HG03139 (cell line): ENCODE measurements around the gene PADI3.
"Not testable (repeated sequence)": the region's sequence is repeated elsewhere in the genome, so short reads cannot be mapped to it uniquely, and the experiment has no call there.

Experiments used
- ATAC-seq: cut with Tn5 transposase; IDR thresholded peaks from one replicate; pipeline ENCODE4 v1.9.1; 2021; ENCODE audit not compliant: unreplicated experiment

The PADI3 gene

DNA sequence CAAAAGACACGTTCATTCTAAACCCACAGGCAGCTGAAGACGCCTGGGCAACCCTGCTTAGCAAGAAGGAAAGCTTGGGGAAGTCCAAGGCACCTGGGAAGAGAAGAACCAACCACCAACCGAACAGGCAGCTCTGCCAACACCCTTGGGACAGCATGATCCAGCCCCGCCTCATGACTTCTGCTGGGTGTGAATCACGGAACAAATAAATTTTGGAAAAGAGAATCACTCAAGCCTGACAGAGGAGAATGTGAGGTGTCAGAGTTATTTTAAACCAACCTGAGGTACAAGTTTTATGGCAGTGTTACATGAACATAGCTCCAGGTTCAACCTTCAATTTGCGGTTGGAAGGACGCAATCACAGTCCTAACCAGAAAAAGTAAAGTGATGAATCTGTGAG, 49.1 kb downstream of the PADI3 start:
- no peak for ATAC-seq

DNA sequence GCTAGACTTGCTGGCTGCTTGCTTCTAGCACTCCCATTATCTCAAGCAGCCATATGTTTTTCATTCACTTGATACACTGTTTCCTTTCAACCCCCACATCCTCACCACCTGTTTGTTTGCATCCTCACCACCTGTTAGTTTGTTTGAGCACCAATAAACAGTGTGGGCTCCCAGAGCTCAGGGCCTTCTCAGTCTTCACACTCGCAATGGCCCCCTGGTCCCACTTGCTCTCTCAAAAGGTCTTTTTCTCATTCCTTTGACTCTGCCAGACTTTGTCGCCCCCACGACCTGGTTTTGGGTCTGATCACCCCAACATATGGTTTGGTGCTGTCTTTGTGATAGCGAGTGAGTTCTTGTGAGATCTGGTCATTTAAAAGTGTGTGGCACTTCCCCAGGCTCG, 52.9 kb downstream of the PADI3 start:
- ATAC-seq = no peak

- ATAC-seq = no peak
Measured at GRCh38 chr1:17304151-17304825, 55.4 kb downstream of the PADI3 start.

GRCh38 chr1:17304826-17305175, 55.9 kb downstream of the PADI3 start:
- ATAC-seq = no peak

GRCh38 chr1:17305576-17306095, 56.7 kb downstream of the PADI3 start:
- ATAC-seq = no peak

DNA sequence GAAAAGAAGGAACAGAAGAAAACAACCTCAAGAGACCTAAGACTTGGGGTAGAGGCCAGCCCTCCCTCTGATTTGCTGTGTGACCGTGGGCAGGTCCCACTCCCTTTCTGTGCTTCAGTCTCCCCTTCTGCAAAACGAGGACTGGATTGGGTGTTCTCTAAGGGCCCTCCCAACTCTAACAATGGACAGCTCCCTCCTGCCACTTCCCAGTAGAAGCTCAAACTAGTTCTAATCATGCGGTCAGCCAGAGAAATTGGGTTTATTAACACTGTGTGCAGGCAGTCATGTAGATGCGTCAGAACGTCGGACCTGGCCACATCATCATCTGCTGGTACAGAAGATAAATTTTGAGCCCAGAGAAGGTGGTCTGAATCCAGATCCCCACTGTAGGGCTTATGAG, 57.5 kb downstream of the PADI3 start:
- ATAC-seq = no peak

DNA sequence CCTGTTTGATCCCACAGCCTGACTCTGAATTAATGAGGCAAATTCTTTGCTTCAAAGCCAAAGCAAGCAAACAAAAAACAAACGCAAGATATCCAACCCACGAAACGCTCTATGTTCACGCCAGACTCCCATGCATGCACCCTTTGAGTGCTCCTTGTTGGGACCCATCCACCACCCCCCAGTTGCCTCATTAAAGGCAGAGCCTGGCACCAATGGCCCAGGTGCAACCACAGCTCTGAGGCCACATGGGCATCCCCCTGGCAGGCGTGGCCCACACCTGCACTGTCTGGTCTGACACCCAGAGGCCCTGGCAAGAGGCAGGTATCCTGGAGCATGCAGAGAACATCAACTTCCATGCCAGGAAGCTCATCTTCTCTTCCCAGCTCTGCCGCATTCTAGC, 58.0 kb downstream of the PADI3 start:
- ATAC-seq = no peak

DNA sequence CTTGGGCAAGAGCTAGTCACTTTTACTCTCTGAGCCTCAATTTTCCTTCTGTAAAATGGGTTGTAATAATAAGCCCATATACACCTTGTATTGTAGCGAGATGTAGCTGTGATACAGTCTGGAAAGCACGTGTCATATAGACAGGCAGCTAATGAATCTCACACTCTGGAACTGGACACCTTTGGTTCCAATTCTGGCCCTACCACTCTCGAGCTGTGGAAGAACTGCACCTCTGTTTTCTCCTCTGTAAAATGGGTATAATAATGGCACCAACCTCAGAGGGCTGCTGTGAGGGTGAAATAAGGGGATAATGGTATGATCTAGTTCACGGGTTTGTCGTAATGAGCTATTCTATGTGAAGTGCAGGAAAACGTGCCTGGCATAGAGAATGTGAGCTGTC, 58.4 kb downstream of the PADI3 start:
- ATAC-seq = no peak

DNA sequence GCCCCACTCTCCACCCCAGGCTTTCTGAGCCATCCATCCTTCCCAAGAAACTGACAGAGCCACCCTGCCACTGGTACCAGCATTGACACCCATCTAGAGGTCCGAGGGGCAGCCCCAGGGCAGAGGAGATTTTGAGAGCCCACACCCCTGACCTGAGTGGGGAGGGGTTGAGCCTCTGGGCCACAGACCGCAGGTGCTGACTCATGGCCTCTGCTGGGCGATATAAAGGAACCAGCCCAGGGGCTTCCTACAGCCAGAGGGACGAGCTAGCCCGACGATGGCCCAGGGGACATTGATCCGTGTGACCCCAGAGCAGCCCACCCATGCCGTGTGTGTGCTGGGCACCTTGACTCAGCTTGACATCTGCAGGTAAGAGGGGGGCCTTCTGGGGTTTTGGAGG, 59.0 kb downstream of the PADI3 start, which contains the start of gene PADI4:
PADI4 (plus strand) TSS at position 252 of the 400 bp plus-strand sequence; CDS start at position 278, 26 bp downstream.
- no peak for ATAC-seq

DNA sequence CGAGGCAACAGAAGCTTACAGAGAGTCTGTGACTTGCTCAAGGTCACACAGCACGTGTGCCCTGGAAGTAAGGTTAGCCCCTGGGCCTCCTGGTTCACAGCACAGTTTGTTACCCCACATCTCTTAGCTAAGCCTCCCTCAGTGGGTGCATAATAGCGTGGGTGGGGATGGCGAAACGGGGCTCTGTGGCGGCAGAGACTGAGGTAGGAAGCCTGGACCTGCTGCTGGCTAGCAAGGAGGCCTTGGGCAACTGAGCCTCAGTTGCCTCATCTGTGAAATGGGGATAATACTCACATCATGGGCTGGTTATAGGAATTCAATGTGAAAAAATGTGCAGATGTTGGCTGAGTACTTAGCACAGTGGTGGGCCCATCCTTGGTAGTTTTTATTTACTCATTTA, 59.7 kb downstream of the PADI3 start:
- no peak for ATAC-seq

GRCh38 chr1:17309426-17310067, 60.6 kb downstream of the PADI3 start:
- no peak for ATAC-seq

GRCh38 chr1:17310068-17310640, 61.3 kb downstream of the PADI3 start:
- no peak for ATAC-seq

DNA sequence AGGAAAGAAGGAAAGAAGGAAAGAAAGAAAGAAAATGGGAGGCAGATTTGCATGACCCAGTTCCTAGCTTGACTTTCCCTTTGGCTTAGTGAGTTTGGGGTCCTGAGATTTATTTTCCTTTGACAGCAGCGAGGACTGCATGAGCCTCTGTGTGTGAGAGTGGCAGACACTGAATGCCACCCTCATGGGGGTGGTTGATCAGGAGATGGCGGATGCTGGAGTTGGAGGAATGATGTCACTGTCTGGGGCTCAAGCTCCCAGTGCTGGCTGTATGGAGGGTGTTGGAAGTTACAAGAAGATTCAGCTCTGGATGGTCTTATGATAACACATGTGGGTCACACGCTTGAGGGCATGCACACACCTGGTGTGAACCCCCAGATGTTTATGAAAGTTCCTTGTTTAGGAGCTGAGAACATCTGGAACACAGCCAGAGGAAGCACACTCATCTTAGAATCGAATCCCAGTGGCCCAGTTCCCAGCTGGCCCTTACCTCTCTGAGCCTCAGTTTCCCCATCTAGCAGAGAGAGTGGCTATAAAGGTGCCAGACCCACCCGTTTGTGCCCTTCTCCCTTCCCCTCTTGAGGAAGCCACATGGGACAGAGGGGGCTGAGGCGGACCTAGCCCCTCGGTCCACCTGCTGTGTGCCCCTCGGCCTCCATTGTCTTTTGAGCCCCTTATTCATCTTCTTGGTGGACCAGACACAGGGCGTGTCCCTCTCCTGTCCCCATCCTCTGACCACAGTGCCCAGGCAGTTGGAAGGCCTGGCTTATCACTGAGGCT, 64.8 kb downstream of the PADI3 start:
- no peak for ATAC-seq

GRCh38 chr1:17314491-17314971, 65.6 kb downstream of the PADI3 start:
- no peak for ATAC-seq

- ATAC-seq = no peak
Measured at GRCh38 chr1:17315542-17316130, 66.7 kb downstream of the PADI3 start.

DNA sequence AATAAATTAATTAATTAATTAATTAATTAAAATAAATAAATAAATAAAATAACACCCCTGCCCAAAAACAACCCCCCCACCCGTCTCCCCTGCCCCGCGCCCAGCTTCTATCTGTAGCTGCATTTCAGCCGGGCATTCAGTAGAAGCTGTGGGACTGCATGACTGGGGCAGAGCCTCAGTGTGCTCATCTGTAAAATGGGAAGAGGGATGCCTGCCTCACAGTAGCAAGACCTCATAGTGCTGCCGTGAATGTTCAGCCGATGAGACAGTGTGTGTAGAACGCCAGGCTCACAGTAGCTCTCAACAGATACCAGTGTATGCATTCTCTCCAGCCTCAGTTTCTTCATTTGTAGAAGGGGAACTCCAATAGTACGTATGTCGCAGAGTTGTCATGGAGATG, 67.8 kb downstream of the PADI3 start:
- no peak for ATAC-seq

GRCh38 chr1:17318262-17318661, 69.4 kb downstream of the PADI3 start:
- no peak for ATAC-seq

DNA sequence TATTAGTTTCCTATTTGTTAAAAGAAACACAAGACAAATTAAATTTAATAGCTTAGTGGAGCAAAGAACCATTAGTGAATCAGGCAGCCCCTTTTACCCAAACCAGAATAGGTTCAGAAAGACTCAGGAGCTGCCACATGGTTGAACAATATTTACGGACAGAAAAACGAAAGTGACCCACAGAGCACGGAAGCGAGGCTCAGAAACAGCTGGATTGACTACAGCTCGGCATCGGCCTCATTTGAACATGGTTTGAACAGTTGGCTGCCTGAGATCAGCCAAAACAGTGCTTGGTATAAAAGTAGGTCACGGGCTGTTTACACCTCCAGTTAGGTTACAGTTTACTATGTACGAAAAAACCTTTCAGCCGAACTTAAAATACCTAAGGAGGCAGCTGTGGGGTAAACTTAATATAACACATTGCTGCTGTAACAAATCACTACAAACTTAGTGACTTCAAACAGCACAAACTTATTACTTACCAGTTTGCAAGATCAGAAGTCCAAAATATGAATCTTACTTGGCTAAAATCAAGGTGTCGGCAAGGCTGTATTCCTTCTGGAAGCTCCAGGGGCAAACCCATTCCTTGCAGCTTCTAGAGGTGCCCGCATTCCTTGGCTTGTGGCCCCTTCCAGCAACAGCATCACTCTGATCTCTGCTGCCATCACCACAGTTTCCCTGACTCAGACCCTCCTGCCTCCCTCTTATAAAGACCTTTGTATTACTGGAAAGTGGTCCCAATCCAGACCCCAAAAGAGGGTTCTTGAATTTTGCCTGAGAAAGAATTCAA, 70.9 kb downstream of the PADI3 start:
- no peak for ATAC-seq

DNA sequence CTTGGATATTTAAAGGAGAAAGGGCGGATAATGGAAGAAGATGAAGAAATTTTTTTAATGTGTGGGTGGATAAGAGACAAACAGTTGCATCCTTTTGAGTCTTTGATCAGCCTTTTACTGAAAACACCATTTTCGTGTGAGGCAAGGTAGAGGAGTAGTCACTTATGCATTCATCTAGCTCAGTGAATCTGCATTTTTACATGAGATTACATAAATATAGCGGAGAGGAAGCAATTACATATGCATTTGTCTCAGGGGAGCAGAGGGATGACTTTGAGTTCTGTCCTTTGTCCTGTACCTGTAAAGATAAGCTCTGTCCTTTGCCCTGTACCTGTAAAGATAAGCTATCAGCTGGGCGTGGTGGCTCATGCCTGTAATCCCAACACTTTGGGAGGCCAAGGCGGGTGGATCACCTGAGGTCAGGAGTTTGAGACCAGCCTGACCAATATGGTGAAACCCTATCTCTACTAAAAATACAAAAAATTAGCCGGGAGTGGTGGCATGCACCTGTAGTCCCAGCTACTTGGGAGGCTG, 73.0 kb downstream of the PADI3 start:
- not testable (repeated sequence) for ATAC-seq

DNA sequence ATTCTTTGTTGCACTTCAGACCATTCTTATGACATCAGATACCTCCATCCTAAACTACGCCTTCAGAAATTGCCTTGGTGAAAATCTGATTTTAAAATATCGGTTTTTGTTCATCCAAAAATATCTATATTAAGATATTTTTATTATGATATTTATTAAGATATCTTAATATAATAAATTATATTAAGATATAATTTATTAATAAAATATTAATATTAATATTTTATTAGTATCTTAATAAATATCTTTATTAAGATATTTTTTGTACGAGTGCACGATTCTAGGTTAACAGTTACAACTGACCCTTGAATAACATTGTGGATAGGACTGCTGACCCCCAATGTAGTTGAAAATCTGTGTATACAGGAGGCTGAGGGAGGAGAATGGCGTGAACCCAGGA, 80.0 kb downstream of the PADI3 start:
- ATAC-seq = no peak
